HepG2 (cell line): Measurements from ENCODE around the gene SECTM1. TPM values are rescaled to one million over a fixed set of nuclear protein-coding genes. Genes with fewer than 3 reads are reported as not detected.

Experiments
- ARID4A ChIP-seq: sonication (generic); formaldehyde crosslinking; IDR thresholded peaks from 2 replicates; pipeline ENCODE4 v1.5.0; 2020; ENCODE audit warnings: mild to moderate bottlenecking, missing genetic modification reagents, borderline replicate concordance
- FOXA3 ChIP-seq: IDR thresholded peaks from 2 replicates; pipeline ENCODE4 v1.6.1; 2016; ENCODE audit warnings: missing genetic modification reagents, missing compliant biosample characterization
- FOXM1 ChIP-seq: sonication (generic); formaldehyde crosslinking; IDR thresholded peaks from 2 replicates; pipeline ENCODE4 v1.5.0; 2020; ENCODE audit warnings: missing genetic modification reagents
- GMEB1 ChIP-seq: sonication (generic); formaldehyde crosslinking; IDR thresholded peaks from 2 replicates; pipeline ENCODE4 v1.5.1; 2020; ENCODE audit warnings: missing genetic modification reagents, mild to moderate bottlenecking, borderline replicate concordance
- HMGA1 ChIP-seq: sonication (generic); formaldehyde crosslinking; conservative IDR thresholded peaks from 2 replicates; pipeline ENCODE4 v1.4.0; 2020; ENCODE audit warnings: missing genetic modification reagents
- JARID2 ChIP-seq: sonication (generic); formaldehyde crosslinking; IDR thresholded peaks from 2 replicates; pipeline ENCODE4 v1.8.1; 2023; ENCODE audit warnings: missing genetic modification reagents, inconsistent platforms; ENCODE audit not compliant: insufficient replicate concordance
- MEIS1 ChIP-seq: sonication (generic); formaldehyde crosslinking; IDR thresholded peaks from 2 replicates; pipeline ENCODE4 v1.9.0; 2021; ENCODE audit warnings: mild to moderate bottlenecking, missing genetic modification reagents, moderate library complexity, borderline replicate concordance
- NCOA2 ChIP-seq: sonication (generic); formaldehyde crosslinking; IDR thresholded peaks from 2 replicates; pipeline ENCODE4 v1.8.0; 2022; ENCODE audit warnings: inconsistent platforms
- RAD51 ChIP-seq: fragments of 450-650 bp; IDR thresholded peaks from 2 replicates; pipeline ENCODE4 v1.6.1; 2016; ENCODE audit warnings: borderline replicate concordance
- SMAD3 ChIP-seq: sonication (generic); formaldehyde crosslinking; IDR thresholded peaks from 2 replicates; pipeline ENCODE4 v1.4.0; 2020; ENCODE audit warnings: missing genetic modification reagents
- SMAD9 ChIP-seq: sonication (generic); formaldehyde crosslinking; IDR thresholded peaks from 2 replicates; pipeline ENCODE4 v1.5.1; 2020; ENCODE audit warnings: mild to moderate bottlenecking, missing genetic modification reagents
- SRY ChIP-seq: sonication (generic); formaldehyde crosslinking; IDR thresholded peaks from 2 replicates; pipeline ENCODE4 v1.8.0; 2022; ENCODE audit warnings: mild to moderate bottlenecking, missing genetic modification reagents
- ZFP91 ChIP-seq: sonication (generic); formaldehyde crosslinking; IDR thresholded peaks from 2 replicates; pipeline ENCODE4 v1.9.0; 2022; ENCODE audit warnings: missing genetic modification reagents, mild to moderate bottlenecking, borderline replicate concordance
- ZMYM2 ChIP-seq: sonication (generic); formaldehyde crosslinking; IDR thresholded peaks from 2 replicates; pipeline ENCODE4 v1.8.0; 2022; ENCODE audit warnings: mild to moderate bottlenecking, missing genetic modification reagents
- ZNF281 ChIP-seq: sonication (generic); formaldehyde crosslinking; IDR thresholded peaks from 2 replicates; pipeline ENCODE4 v1.4.0; 2020; ENCODE audit warnings: missing genetic modification reagents, borderline replicate concordance
- ZNF383 ChIP-seq: sonication (generic); formaldehyde crosslinking; IDR thresholded peaks from 2 replicates; pipeline ENCODE4 v1.4.0; 2020; ENCODE audit warnings: missing genetic modification reagents, mild to moderate bottlenecking, borderline replicate concordance
- ZNF460 ChIP-seq: sonication (generic); formaldehyde crosslinking; IDR thresholded peaks from 2 replicates; pipeline ENCODE4 v1.5.1; 2020; ENCODE audit warnings: missing genetic modification reagents, mild to moderate bottlenecking, borderline replicate concordance
- ZNF761 ChIP-seq: sonication (generic); formaldehyde crosslinking; conservative IDR thresholded peaks from 2 replicates; pipeline ENCODE4 v1.4.0; 2020; ENCODE audit warnings: mild to moderate bottlenecking, missing genetic modification reagents
- polyA plus RNA-seq, 8 experiments: library from polyadenylated mRNA; depleted of rRNA in 3 of 8; stranded (reverse) in 7 of 8; unstranded in 1 of 8; fragments of >200 nt; fragmentation: Illumina TruSeq in 4 of 8; extraction: Trizol in 4 of 8; gene quantifications; 2 replicates each; pipeline versions ENCODE4 v1.2.1 to v1.2.3, GENCODE V29; 2011 to 2016; ENCODE audit warnings: low read depth in 4 of 8, missing spikeins in 1 of 8, mixed read lengths in 1 of 8; ENCODE audit not compliant: insufficient read depth in 1 of 8
- total RNA-seq, 5 experiments: library from RNA; depleted of rRNA; stranded (reverse); fragments of >200 nt; fragmentation: Illumina TruSeq; extraction: Trizol; gene quantifications; 2 replicates each; pipeline ENCODE4 v1.2.3, GENCODE V29; 2016; ENCODE audit warnings: low read depth in 1 of 5

The SECTM1 gene
- total and polyA plus RNA-seq, 2 of the 13 experiments (the other 11 are each of a cell fraction or from before 2014, with no cell fraction given) = 3.5 to 5.3 TPM

DNA sequence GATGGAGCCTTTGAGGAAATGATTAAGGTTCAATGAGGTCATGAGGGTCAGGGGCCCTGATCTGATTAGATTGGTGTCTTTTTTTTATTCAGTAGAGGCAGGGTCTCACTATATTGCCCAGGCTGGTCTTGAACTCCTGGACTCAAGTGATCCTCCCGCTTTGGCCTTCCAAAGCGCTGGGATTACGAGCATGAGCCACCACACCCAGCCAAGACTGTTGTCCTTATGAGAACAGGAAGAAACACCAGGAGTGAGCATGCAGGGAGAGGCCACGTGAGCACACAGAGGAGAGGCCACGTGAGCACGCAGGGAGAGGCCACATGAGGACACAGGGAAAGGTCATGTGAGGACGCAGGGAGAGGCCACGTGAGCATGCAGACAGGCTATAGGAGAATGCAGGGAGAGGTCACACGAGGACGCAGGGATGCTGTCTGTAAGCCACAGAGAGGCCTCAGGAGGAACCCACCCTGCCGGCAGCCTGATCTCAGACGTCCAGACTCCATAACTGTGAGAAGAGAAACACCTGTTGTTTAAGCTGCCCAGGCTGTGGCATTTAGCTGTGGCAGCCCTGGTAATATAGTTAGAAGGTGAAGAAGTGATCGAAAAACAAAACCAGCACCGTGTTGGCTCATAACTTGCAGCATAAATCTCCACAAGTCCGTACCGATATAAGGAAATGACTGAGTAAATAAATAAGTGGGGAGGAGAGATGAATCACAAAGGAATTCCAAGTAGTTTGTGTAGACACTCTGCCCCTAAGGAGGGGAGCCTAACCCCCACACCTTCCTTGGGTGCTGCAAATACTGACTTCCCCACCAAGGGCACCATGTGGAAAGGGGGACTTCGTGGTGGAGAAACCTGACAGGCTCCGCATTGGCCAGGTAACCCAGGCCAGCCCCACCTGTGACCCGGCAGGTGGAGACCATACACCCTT is 45.4 kb downstream of the SECTM1 start (continued):
- peak; percentile 95 for TF ChIP-seq SMAD3 (CRISPR knock-in tag)
- TF ChIP-seq MEIS1 (CRISPR knock-in tag) = peak; percentile 47
- TF ChIP-seq ZMYM2 = peak; percentile 98
- no peak for TF ChIP-seq FOXM1 (CRISPR knock-in tag)
- TF ChIP-seq SMAD9 (CRISPR knock-in tag) = peak; percentile 71; the same call in 1 of the 2 replicates
- TF ChIP-seq HMGA1 (CRISPR knock-in tag) = no peak
- peak; percentile 99 for TF ChIP-seq RAD51
- peak; percentile 97 for TF ChIP-seq NCOA2 (CRISPR knock-in tag)
- TF ChIP-seq JARID2 = peak; percentile 65
- TF ChIP-seq ARID4A (CRISPR knock-in tag) = peak; percentile 98
- TF ChIP-seq ZNF383 (CRISPR knock-in tag) = no peak
- TF ChIP-seq ZNF761 = peak; percentile 96
- peak; percentile 90 for TF ChIP-seq ZFP91
- peak; percentile 76 for TF ChIP-seq ZNF281 (CRISPR knock-in tag)
- no peak for TF ChIP-seq SRY
- peak; percentile 91 for TF ChIP-seq FOXA3
- peak; percentile 77 for TF ChIP-seq GMEB1
- TF ChIP-seq ZNF460 (CRISPR knock-in tag) = peak; percentile 43; the same call in 1 of the 2 replicates
